ENCODE results near the gene STK32B.
"Not testable (repeated sequence)": the region's sequence is repeated elsewhere in the genome, so short reads cannot be mapped to it uniquely, and the experiment has no call there.

The STK32B gene

DNA sequence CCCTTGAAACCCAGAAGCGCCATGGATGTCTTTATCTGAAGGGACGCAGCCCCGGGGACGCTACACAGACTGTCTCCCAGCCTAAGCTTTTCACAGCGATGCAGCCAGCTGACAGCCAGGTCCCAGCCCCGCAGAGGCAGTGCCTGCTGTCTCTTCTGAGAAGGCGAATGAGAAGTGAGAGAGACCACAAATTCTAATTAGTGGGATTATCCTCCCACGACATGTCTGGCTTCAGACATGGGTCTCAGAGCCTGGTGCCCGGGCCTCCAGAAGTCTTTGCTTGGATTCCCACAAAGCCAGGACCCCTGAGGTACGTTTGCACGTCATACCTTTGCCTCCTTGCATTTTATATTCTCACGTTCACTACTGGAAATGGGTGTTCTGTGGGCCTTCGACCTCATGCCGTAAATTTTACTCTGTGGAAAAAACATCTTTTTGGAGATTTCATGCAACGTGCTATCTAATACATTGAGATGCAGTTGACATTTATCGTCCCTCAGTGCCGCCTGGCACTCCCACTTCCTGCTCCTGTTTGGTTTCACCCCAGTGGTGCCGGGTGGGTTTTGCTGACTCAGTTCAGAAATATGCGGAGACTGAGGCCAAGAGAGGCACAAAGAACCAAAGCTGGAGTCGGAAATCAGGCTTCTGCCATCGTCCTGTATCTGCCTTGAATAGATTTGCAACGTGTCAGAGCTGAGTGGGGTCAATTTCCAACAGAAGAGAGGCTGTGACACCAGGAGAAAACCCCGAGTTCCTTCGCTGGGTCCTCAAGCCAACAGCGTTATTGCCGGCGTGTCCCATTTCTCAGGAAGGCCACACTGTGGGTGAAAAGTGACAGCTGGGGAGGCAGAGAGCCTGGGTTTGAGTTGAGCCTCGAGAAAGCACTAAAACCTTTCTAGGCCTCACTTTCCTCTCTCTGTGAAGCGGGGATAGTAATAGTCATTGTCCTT is 114.4 kb downstream of the STK32B start:
- DNase-seq = peak; percentile 97

- peak; percentile 48 for DNase-seq
Observed at GRCh38 chr4:5166377-5166776, 115.1 kb downstream of the STK32B start.

DNA sequence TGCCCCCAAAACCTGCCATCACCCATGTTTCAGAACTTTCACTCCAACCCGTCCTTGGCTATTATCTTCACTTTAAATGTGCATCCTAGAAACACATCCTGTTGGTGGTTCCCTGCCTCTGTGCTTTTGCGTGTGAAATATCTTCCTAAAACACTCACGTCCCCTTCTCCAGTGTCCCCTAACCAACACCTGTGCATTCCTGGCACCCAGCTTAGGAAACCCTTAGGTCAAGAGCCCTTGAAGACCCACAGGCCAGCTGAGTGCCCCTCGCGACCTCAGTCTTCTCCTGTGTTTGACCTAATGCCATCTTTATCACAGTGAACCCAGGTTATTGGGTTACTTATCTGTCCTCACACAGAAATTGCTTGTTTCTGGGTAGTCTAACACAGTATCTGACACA is 117.6 kb downstream of the STK32B start:
- DNase-seq = no peak

GRCh38 chr4:5175836-5176235 is 124.6 kb downstream of the STK32B start:
- DNase-seq = not testable (repeated sequence)

DNA sequence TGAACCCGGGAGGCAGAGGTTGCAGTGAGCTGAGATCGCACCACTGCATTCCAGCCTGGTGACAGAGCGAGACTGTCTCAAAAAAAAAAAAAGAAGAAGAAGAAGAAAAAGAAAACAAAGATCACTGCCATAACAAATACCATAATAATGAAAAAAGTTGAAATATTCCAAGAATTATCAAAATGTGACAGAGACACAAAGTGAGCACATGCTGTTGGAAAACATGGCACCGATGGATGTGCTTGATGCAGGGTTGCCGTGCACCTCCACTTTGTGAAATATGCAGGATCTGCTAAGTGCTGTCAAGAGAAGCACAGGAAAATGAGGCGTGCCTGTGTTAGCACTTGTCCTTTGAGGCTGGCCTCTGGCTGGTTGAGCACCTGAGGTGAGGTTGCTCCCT is 133.3 kb downstream of the STK32B start:
- DNase-seq = peak; percentile 82

GRCh38 chr4:5185551-5185950 is 134.3 kb downstream of the STK32B start:
- no peak for DNase-seq

GRCh38 chr4:5186271-5187064 is 135.2 kb downstream of the STK32B start:
- DNase-seq = no peak

- DNase-seq = no peak
Observed at GRCh38 chr4:5188130-5188529, 136.8 kb downstream of the STK32B start.

GRCh38 chr4:5191831-5192230 is 140.6 kb downstream of the STK32B start:
- no peak for DNase-seq

DNA sequence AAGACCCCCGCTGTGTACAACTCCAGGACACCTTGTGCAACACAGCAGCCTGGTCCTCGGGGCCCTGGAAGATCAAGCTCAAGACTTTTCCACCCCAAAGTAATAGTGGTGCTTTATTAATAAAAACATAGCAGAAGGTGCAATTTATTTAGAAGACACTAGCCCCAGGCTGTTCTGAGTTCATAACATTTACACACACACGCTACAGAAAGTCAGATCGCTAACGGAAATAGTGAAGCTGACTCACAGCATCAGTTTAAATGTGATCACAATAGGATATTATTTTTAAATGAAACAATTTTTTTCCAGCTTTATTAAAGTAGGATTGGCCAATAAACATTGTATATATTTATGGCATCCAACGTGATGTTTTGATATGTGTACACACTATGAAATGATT is 141.0 kb downstream of the STK32B start:
- peak; percentile 37 for DNase-seq

DNA sequence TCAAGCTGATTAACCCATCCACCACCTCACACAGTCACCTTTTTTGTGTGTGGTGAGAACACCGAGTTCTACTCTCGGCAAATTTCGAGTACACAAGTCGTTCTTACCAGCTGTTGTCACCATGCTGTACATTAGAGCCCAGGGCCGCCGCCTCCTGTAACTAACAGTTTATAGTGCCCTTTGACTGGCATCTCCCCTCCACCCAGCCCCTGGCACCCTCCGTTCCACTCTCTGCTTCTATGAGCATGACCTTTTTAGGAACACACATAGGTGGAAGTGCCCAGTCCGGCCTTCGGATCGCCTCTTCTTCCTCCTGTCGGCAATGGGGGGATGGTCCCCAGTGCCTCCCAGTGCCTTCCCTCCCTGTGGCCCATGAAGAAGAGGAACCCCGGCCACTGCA is 141.4 kb downstream of the STK32B start:
- no peak for DNase-seq

DNA sequence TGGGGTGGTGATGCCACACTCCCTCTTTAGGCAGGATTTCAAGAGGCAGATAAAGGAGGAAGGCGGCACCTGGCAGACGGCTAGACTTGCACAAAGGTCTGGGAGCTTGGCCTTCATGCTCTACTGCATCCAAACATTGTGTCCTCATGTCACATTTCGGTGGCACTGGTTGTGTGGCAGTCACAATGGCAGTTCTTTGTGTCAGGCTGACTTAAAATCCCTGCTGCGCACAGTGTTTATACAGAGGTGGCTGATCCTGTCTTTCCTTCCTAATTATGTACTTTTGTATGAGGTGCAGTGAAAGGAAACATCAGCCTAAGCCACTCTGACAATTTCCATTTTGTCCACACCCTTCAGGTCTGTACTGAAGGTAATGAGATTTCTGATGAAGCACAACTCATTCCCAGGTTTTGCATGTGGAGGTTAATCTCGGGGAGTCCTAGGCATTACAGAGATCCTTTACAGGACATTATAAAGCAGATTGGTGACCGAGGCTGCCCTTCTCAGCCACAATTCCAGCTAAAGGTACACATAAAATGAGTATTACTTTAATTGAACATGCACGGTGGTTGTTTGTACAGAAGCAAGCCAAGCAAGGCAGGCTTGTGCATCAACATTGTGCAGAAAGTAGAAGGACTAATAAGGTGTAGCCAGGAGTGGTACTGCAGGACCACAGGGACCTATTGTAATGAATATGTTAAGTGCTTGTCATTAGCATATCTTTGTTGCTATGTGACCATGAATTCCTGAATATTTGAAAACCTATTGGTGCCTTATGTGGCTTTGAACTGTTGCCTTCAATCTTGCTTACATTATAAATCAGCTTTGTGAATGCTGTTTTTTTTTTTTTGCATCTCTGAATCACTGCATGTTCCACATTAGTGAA is 147.6 kb downstream of the STK32B start:
- no peak for DNase-seq

DNA sequence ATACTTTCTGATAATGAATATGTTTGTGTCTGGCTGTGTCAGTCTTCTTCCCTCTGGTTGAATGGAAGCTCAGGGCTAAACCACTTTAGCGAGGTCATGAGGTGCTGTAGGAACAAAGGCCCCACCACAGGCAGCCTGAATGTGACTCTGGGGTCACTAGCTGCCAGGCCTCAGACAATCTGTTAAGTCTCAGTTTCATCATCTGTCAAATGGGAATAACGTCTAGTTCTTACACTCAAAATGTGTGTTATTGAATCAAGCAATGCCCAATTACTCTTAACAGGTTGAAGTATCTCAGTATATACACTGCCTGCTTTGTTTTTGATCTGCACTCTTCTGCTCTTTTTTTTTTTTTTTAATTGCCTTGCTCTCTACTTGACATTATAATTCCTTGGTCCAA is 148.6 kb downstream of the STK32B start:
- no peak for DNase-seq

DNA sequence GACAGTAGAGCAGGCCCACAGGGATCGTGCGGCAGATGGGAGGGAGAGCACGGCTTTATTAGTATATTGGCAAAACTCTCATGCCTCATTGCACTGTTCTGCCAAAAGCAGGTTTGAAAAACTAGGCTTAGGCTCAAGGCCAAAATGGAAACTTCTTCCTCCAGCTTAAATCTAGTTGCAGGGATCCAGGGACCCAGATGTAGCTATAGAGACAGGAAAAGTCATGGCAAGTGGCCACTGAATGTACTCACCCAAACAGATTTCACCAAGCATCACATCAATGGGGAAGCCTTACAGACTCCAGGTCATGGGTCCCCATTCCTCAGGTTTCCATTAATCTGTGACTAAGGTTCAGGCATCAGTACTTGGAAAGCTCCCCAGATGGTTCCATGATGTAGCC is 149.2 kb downstream of the STK32B start:
- DNase-seq = no peak

- peak; percentile 82 for DNase-seq
Observed at GRCh38 chr4:5203309-5203992, 152.2 kb downstream of the STK32B start.

- no peak for DNase-seq
Observed at GRCh38 chr4:5203993-5204310, 152.7 kb downstream of the STK32B start.

- DNase-seq = peak; percentile 65
Observed at GRCh38 chr4:5204781-5205180, 153.5 kb downstream of the STK32B start.

- DNase-seq = peak; percentile 96
Observed at GRCh38 chr4:5206016-5206790, 154.9 kb downstream of the STK32B start.

- DNase-seq = peak; percentile 34
Observed at GRCh38 chr4:5209862-5210261, 158.6 kb downstream of the STK32B start.

DNA sequence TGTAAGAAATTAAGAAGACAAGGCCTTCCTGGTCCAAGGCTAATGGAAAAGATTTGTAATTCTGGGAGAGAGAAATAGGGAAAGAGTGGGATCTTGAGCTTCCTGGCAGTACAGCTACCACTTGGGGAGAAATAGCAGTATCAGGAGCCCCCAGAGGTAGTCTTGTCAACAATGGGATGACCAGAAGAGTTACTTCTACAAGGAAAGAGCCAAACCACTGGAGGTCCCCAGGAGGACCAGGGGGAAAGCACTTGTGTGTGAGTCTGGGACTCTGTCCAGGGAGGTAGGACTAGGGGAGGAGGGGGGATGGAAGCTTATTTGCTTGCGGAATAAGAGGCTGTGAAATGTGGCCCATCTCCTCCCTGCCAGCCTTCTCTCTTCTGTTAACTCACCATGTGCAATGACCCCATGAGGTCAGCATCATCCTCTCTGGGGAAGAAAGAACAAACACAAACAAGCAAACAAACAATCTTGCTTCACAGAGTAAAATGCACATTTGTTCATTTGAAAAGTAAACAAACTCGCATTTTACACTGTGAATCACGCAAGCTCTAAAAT is 160.1 kb downstream of the STK32B start:
- DNase-seq = no peak
